Measurements from ENCODE around the gene LIN9.
"Not testable (repeated sequence)": the region's sequence is repeated elsewhere in the genome, so short reads cannot be mapped to it uniquely, and the experiment has no call there.

LIN9 gene

DNA sequence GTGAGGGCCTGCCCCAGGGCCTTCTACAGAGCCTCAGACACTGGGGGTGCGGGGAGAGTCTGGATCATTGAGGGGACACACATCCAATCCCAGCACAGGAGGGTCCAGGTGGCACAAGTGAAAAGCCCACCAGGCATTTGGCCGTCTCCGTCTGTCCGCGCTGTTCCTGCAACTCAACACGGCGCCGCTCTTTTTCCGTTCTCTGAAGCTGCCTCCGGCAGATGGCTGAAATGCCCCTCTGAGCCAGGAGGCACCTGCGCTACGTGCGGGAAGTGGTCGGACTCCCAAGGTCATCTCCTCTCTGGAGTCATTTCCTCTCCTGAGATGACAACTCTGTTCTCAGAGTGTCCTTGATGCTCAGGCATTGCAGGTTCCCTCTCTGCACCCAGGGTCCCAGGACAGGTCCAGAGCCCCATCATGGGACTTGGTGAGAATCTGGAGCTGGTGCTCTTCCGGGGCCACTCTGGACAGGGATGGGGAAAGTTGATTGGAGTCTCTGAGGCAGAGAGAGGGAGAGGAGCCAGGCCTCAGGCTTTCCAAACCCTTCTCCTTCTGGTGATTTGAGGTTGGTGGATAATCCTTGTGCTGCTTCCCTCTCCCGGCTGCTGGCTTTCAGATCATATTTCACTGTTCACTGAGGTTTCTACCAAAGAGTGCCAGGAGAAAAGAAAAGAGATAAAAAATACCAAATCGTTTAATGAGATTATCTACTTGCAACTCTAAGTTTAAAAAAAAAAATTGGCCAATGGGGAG, 99.5 kb downstream of the LIN9 start:
- no peaks in the 10 kb centered on the region for H3K27me3 ChIP-seq (ENCODE audit: control insufficient read depth in 2 of 2, insufficient read depth in 2 of 2, low read length in 2 of 2)
- H3K9me3 ChIP-seq (ENCODE audit: control insufficient read depth in 2 of 2, low read length in 2 of 2), result no peaks in the 10 kb centered on the region
- H3K9ac ChIP-seq (ENCODE audit: low read depth in 1 of 2, low read length in 2 of 2), result no peak overlapping the region
- H3K4me1 ChIP-seq (ENCODE audit: control insufficient read depth in 2 of 2, insufficient read depth in 2 of 2, low read length in 2 of 2), result no peaks in the 10 kb centered on the region
- no peak overlapping the region for H3K4me3 ChIP-seq (ENCODE audit: low read length in 2 of 2)
- no peak overlapping the region for H3K27ac ChIP-seq (ENCODE audit: low read depth in 2 of 2, low read length in 2 of 2)
- no peaks in the 10 kb centered on the region for H3K36me3 ChIP-seq (ENCODE audit: control insufficient read depth in 2 of 2, insufficient read depth in 2 of 2, low read length in 2 of 2)

DNA sequence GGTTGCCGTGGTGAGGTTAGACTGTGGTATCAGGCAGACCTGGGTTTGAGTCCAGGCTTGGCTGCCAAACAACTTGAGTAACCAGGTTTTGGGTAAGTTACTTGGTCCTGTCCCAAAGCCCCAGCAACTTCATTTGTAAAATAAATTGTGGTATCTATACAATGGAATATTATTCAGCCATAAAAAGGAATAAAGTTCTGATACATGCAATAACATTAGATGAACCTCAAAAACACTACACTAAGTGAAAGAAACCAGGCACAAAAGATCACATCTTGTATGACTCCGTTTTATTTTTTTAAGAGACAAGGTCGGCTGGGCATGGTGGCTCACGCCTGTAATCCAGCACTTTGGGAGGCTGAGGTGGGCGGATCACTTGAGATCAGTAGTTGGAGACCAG, 101.9 kb downstream of the LIN9 start:
- Histone ChIP-seq H3K9me3 (ENCODE audit: control insufficient read depth in 2 of 2, low read length in 2 of 2) (no peaks in the 10 kb centered on the region), H3K4me3 (ENCODE audit: low read length in 2 of 2) (no peak overlapping the region), H3K9ac (ENCODE audit: low read depth in 1 of 2, low read length in 2 of 2) (no peak overlapping the region), H3K4me1 (ENCODE audit: control insufficient read depth in 2 of 2, insufficient read depth in 2 of 2, low read length in 2 of 2) (no peaks in the 10 kb centered on the region), H3K27ac (ENCODE audit: low read depth in 2 of 2, low read length in 2 of 2) (no peak overlapping the region), H3K27me3 (ENCODE audit: control insufficient read depth in 2 of 2, insufficient read depth in 2 of 2, low read length in 2 of 2) (no peaks in the 10 kb centered on the region), H3K36me3 (ENCODE audit: control insufficient read depth in 2 of 2, insufficient read depth in 2 of 2, low read length in 2 of 2) (no peaks in the 10 kb centered on the region)

DNA sequence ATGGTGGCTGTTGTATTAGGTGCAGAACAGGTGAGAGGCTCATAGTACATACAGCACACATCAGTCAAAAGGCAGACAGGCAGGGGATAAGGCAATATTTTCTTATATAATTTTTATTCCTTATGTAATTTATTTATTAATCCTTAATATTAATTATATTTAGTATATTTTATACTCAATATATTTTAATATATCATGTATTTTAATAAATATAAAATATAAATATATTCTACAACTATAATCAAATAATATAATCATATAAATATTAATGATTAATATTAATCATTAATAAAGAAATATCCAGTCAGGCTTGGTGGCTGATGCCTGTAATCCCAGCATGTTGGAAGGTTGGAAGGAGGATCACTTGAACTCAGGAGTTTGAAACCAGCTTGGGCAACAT, 104.8 kb downstream of the LIN9 start:
- H3K4me1 ChIP-seq (ENCODE audit: control insufficient read depth in 2 of 2, insufficient read depth in 2 of 2, low read length in 2 of 2), result no peaks in the 10 kb centered on the region
- no peak overlapping the region for H3K4me3 ChIP-seq (ENCODE audit: low read length in 2 of 2)
- H3K27me3 ChIP-seq (ENCODE audit: control insufficient read depth in 2 of 2, insufficient read depth in 2 of 2, low read length in 2 of 2), result no peaks in the 10 kb centered on the region
- H3K27ac ChIP-seq (ENCODE audit: low read depth in 2 of 2, low read length in 2 of 2), result no peak overlapping the region
- no peaks in the 10 kb centered on the region for H3K9me3 ChIP-seq (ENCODE audit: control insufficient read depth in 2 of 2, low read length in 2 of 2)
- no peak overlapping the region for H3K9ac ChIP-seq (ENCODE audit: low read depth in 1 of 2, low read length in 2 of 2)
- no peaks in the 10 kb centered on the region for H3K36me3 ChIP-seq (ENCODE audit: control insufficient read depth in 2 of 2, insufficient read depth in 2 of 2, low read length in 2 of 2)

DNA sequence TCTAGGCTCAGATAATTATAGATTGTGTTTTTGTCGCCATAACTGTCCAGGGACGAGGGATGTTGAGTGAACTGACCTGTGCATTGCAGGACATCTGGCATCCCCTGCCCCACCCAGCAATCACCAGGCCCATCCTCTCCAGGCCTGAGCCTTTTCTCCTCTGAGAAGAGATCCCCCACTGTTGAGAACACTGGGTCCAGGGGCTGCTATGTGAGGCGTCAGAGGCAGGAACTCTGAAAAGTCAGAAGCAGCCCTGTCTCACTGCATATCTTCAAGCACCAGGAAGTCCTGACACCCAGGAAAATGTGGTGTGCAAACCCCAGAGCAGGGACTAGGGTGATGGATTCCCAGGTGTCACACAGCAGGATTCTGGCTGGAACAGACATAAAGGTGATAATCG, 105.3 kb downstream of the LIN9 start:
- no peak overlapping the region for H3K27ac ChIP-seq (ENCODE audit: low read depth in 2 of 2, low read length in 2 of 2)
- no peak overlapping the region for H3K9ac ChIP-seq (ENCODE audit: low read depth in 1 of 2, low read length in 2 of 2)
- H3K9me3 ChIP-seq (ENCODE audit: control insufficient read depth in 2 of 2, low read length in 2 of 2), result no peaks in the 10 kb centered on the region
- H3K36me3 ChIP-seq (ENCODE audit: control insufficient read depth in 2 of 2, insufficient read depth in 2 of 2, low read length in 2 of 2), result no peaks in the 10 kb centered on the region
- no peaks in the 10 kb centered on the region for H3K4me1 ChIP-seq (ENCODE audit: control insufficient read depth in 2 of 2, insufficient read depth in 2 of 2, low read length in 2 of 2)
- no peaks in the 10 kb centered on the region for H3K27me3 ChIP-seq (ENCODE audit: control insufficient read depth in 2 of 2, insufficient read depth in 2 of 2, low read length in 2 of 2)
- H3K4me3 ChIP-seq (ENCODE audit: low read length in 2 of 2), result no peak overlapping the region

DNA sequence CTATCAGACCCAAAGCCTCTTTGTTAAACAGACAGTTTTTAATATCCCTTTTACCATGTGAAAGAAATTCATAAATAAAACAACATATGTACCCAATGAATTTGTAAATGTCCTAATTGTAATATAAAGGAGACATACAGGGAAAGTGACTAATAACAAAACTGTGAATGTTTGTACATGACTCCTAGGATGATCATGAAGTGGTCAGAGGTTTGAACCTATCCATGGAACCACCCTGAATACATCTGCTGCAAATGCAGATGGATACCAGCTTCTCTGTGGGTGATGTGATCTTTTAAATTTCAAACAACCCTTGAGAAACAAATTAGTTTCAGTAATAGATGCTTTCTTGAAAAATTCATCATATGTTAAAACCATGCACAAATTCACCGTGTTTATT, 105.7 kb downstream of the LIN9 start:
- H3K27ac ChIP-seq (ENCODE audit: low read depth in 2 of 2, low read length in 2 of 2), result no peak overlapping the region
- H3K27me3 ChIP-seq (ENCODE audit: control insufficient read depth in 2 of 2, insufficient read depth in 2 of 2, low read length in 2 of 2), result no peaks in the 10 kb centered on the region
- H3K36me3 ChIP-seq (ENCODE audit: control insufficient read depth in 2 of 2, insufficient read depth in 2 of 2, low read length in 2 of 2), result no peaks in the 10 kb centered on the region
- H3K9me3 ChIP-seq (ENCODE audit: control insufficient read depth in 2 of 2, low read length in 2 of 2), result no peaks in the 10 kb centered on the region
- no peak overlapping the region for H3K4me3 ChIP-seq (ENCODE audit: low read length in 2 of 2)
- H3K4me1 ChIP-seq (ENCODE audit: control insufficient read depth in 2 of 2, insufficient read depth in 2 of 2, low read length in 2 of 2), result no peaks in the 10 kb centered on the region
- H3K9ac ChIP-seq (ENCODE audit: low read depth in 1 of 2, low read length in 2 of 2), result no peak overlapping the region

DNA sequence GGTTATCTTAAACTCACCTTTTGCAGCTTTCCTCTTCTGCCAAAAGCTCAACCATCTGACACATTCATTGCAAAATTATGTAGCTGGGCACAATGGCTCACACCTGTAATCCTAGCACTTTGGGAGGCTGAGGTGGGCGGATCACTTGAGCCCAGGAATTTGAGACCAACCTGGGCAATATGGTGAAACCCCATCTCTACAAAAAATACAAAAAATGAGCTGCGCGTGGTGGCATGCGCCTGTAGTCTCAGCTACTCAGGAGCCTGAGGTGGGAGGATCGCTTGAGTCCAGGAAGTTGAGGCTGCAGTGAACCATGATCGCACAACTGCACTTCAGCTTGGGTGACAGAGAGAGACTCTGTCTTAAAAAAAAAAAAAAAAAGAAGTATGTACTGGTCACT, 106.3 kb downstream of the LIN9 start:
- not testable (repeated sequence) for H3K27me3 ChIP-seq (ENCODE audit: control insufficient read depth in 2 of 2, insufficient read depth in 2 of 2, low read length in 2 of 2); H3K4me3 ChIP-seq (ENCODE audit: low read length in 2 of 2); H3K4me1 ChIP-seq (ENCODE audit: control insufficient read depth in 2 of 2, insufficient read depth in 2 of 2, low read length in 2 of 2); H3K9me3 ChIP-seq (ENCODE audit: control insufficient read depth in 2 of 2, low read length in 2 of 2); H3K27ac ChIP-seq (ENCODE audit: low read depth in 2 of 2, low read length in 2 of 2); H3K36me3 ChIP-seq (ENCODE audit: control insufficient read depth in 2 of 2, insufficient read depth in 2 of 2, low read length in 2 of 2); H3K9ac ChIP-seq (ENCODE audit: low read depth in 1 of 2, low read length in 2 of 2)

DNA sequence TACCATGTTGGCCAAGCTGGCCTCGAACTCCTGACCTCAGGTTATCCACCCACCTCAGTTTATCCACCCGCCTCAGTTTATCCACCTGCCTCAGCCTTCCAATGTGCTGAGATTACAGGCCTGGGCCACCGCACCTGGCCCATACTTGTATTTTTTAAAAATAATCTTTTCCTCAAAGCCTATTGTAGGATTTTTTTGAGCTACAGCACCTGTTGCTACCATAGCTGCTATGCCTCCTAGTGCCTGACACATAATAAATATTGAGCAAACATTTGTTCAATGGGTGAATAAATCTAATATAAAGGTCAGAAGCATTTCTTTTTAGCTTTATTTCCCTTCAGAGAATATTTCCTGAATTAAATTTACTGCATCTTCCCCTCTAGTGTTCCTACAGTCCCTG, 106.7 kb downstream of the LIN9 start:
- H3K27me3 ChIP-seq (ENCODE audit: control insufficient read depth in 2 of 2, insufficient read depth in 2 of 2, low read length in 2 of 2), result no peaks in the 10 kb centered on the region
- no peaks in the 10 kb centered on the region for H3K4me1 ChIP-seq (ENCODE audit: control insufficient read depth in 2 of 2, insufficient read depth in 2 of 2, low read length in 2 of 2)
- no peak overlapping the region for H3K9ac ChIP-seq (ENCODE audit: low read depth in 1 of 2, low read length in 2 of 2)
- no peaks in the 10 kb centered on the region for H3K36me3 ChIP-seq (ENCODE audit: control insufficient read depth in 2 of 2, insufficient read depth in 2 of 2, low read length in 2 of 2)
- H3K4me3 ChIP-seq (ENCODE audit: low read length in 2 of 2), result no peak overlapping the region
- H3K27ac ChIP-seq (ENCODE audit: low read depth in 2 of 2, low read length in 2 of 2), result no peak overlapping the region
- no peaks in the 10 kb centered on the region for H3K9me3 ChIP-seq (ENCODE audit: control insufficient read depth in 2 of 2, low read length in 2 of 2)

DNA sequence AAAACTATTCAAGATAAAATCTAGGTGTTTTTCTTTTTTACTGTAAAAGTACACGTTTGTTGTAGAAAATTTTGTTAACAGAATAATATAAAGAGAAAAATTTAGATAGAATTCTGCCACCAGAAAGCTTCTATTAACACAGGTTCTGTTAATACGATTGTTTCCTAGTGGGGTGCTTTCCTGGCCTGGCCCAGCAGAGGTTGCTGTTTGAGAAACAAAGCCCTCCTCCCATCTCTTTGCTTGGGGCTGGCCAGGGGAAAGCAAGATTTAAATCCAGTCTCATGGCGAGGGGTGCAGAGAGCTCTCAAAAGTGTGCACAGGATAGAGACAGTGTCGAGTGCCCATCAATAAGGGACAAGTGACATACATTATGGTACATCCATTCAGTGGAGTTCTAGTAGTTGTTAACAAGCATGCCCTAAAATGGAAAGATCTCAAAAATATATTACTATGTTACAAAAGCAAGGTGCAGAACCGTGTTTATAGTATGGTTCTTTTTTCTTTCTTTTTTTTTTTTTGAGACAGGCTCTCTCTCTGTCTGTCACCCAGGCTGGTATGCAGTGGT, 107.9 kb downstream of the LIN9 start:
- Histone ChIP-seq H3K4me1 (ENCODE audit: control insufficient read depth in 2 of 2, insufficient read depth in 2 of 2, low read length in 2 of 2) (no peaks in the 10 kb centered on the region), H3K9me3 (ENCODE audit: control insufficient read depth in 2 of 2, low read length in 2 of 2) (no peaks in the 10 kb centered on the region), H3K9ac (ENCODE audit: low read depth in 1 of 2, low read length in 2 of 2) (no peak overlapping the region), H3K4me3 (ENCODE audit: low read length in 2 of 2) (no peak overlapping the region), H3K27me3 (ENCODE audit: control insufficient read depth in 2 of 2, insufficient read depth in 2 of 2, low read length in 2 of 2) (no peaks in the 10 kb centered on the region), H3K27ac (ENCODE audit: low read depth in 2 of 2, low read length in 2 of 2) (no peak overlapping the region), H3K36me3 (ENCODE audit: control insufficient read depth in 2 of 2, insufficient read depth in 2 of 2, low read length in 2 of 2) (no peaks in the 10 kb centered on the region)

DNA sequence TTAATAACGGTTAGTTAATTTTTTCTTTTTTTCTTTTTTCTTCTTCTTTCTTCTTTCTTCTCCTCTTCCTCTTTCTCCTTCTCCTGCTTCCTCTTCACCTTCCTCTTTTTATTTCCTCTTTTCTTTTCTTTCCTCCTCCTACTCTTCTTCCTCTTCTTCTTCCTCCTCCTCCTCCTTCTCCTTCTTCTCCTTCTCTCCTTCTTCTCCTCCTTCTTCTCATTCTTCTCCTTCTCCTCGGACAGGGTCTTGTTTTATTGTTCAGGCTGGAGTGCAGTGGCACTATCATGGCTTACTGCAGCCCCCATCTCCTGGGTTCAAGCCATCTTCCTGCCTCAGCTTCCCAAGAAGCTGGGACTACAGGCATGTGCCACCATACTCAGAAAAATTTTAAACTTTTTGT, 109.0 kb downstream of the LIN9 start:
- no peaks in the 10 kb centered on the region for H3K9me3 ChIP-seq (ENCODE audit: control insufficient read depth in 2 of 2, low read length in 2 of 2)
- no peak overlapping the region for H3K9ac ChIP-seq (ENCODE audit: low read depth in 1 of 2, low read length in 2 of 2)
- H3K27ac ChIP-seq (ENCODE audit: low read depth in 2 of 2, low read length in 2 of 2), result no peak overlapping the region
- H3K27me3 ChIP-seq (ENCODE audit: control insufficient read depth in 2 of 2, insufficient read depth in 2 of 2, low read length in 2 of 2), result no peaks in the 10 kb centered on the region
- H3K4me3 ChIP-seq (ENCODE audit: low read length in 2 of 2), result no peak overlapping the region
- H3K4me1 ChIP-seq (ENCODE audit: control insufficient read depth in 2 of 2, insufficient read depth in 2 of 2, low read length in 2 of 2), result no peaks in the 10 kb centered on the region
- H3K36me3 ChIP-seq (ENCODE audit: control insufficient read depth in 2 of 2, insufficient read depth in 2 of 2, low read length in 2 of 2), result no peaks in the 10 kb centered on the region

DNA sequence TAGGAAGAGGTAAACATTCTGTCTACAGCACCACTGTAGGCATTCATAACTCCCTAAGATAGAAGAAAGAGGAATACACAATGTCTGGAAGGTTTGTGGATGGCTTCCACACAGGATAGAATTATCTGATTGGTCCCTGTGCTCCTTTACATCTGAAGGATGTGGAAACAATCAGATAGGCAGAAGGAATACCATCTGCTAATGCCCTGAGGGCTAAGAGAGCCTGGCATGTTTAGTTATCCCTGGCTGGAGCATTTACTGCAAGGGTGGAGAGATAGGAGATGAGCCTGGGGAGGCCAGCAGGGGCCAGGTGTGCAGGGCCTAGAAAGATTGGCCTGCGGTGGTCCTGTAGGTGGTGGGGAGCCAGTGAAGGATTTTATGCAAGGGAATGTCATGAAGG, 113.8 kb downstream of the LIN9 start:
- no peaks in the 10 kb centered on the region for H3K4me1 ChIP-seq (ENCODE audit: control insufficient read depth in 2 of 2, insufficient read depth in 2 of 2, low read length in 2 of 2)
- H3K9me3 ChIP-seq (ENCODE audit: control insufficient read depth in 2 of 2, low read length in 2 of 2), result no peaks in the 10 kb centered on the region
- H3K4me3 ChIP-seq (ENCODE audit: low read length in 2 of 2), result no peak overlapping the region
- no peaks in the 10 kb centered on the region for H3K36me3 ChIP-seq (ENCODE audit: control insufficient read depth in 2 of 2, insufficient read depth in 2 of 2, low read length in 2 of 2)
- H3K27me3 ChIP-seq (ENCODE audit: control insufficient read depth in 2 of 2, insufficient read depth in 2 of 2, low read length in 2 of 2), result no peaks in the 10 kb centered on the region
- no peak overlapping the region for H3K27ac ChIP-seq (ENCODE audit: low read depth in 2 of 2, low read length in 2 of 2)
- no peak overlapping the region for H3K9ac ChIP-seq (ENCODE audit: low read depth in 1 of 2, low read length in 2 of 2)

All from mucosa of rectum (tissue), 2 donors.